ENCODE data around the gene VAV1. TPM values are rescaled to one million over a fixed set of nuclear protein-coding genes. Genes with fewer than 3 reads are reported as not detected.
A peak's percentile ranks its signal among the peaks of the same experiment; 100 is the strongest.

Gene VAV1
- total and polyA plus RNA-seq, 7 experiments from 2014 or later, result 26.2 to 132 (median 97.2) TPM

GRCh38 chr19:6856749-6857372, 84.4 kb downstream of the VAV1 start:
- CTCF ChIA-PET, result no interaction called here
- Histone ChIP-seq H3K27me3 (ENCODE audit: control insufficient read depth in 2 of 2, insufficient read depth in 2 of 2, low read length in 2 of 2) (no peaks in the 10 kb centered on the region), H3K4me1 (ENCODE audit: control insufficient read depth in 2 of 2, insufficient read depth in 2 of 2, low read length in 2 of 2) (no peaks in the 10 kb centered on the region), H3K36me3 (ENCODE audit: control insufficient read depth in 2 of 3, insufficient read depth in 3 of 3, low read length in 3 of 3) (peaks cover 14 to 47% (median 27%) of the 10 kb centered on the region in 3 experiments), H3K4me3 (ENCODE audit: low read length) (no peak overlapping the region), H3K27ac (ENCODE audit: low read depth, low read length) (no peak overlapping the region), H3K9me3 (ENCODE audit: control insufficient read depth in 2 of 3, low read length in 3 of 3) (no peaks in the 10 kb centered on the region)
- H3K4me3 Mint-ChIP-seq, result no peak overlapping the region
- H3K9me3 Mint-ChIP-seq, result no peaks in the 10 kb centered on the region
- intact Hi-C loops (cut with micrococcal nuclease), result no loop called here
- POLR2A ChIA-PET, result interaction anchor here (0.7 kb wide), 1 partner anchor 126 kb away, joined by 4 read pairs; no protein-coding TSS in a partner anchor
- H3K4me1 Mint-ChIP-seq, result peaks cover 4 to 7% (median 6%) of the 10 kb centered on the region in 7 donors
- peaks cover 23 to 38% (median 34%) of the 10 kb centered on the region in 5 donors for H3K36me3 Mint-ChIP-seq
- H3K27me3 Mint-ChIP-seq, result no peaks in the 10 kb centered on the region
- no peak for ATAC-seq
- H3K27ac Mint-ChIP-seq, result peak overlapping the region in 7 of 9 donors; percentile 14 to 88 (median 49)
- DNase-seq, result no peak

GRCh38 chr19:6861683-6862286, 89.3 kb downstream of the VAV1 start:
- ChIA-PET POLR2A (interaction anchor here (1.2 to 8.3 kb wide), 5 partner anchors 29 to 124 kb away, joined by 3 to 58 read pairs (median 5); partner anchors contain the start of genes GPR108 and VAV1), CTCF (interaction anchor here (2.4 to 5.3 kb wide), 4 partner anchors 29 to 345 kb away, joined by 11 to 64 read pairs (median 22); partner anchors contain the start of gene GPR108)
- H3K27me3 Mint-ChIP-seq, result no peaks in the 10 kb centered on the region
- no peak for DNase-seq
- Histone ChIP-seq H3K36me3 (ENCODE audit: control insufficient read depth in 2 of 3, insufficient read depth in 3 of 3, low read length in 3 of 3) (peaks cover 0 to 8% (median 0%) of the 10 kb centered on the region in 3 experiments), H3K4me1 (ENCODE audit: control insufficient read depth in 2 of 2, insufficient read depth in 2 of 2, low read length in 2 of 2) (peaks cover 0 to 3% of the 10 kb centered on the region in 2 donors), H3K27ac (ENCODE audit: low read depth, low read length) (peak overlapping the region; percentile 38), H3K4me3 (ENCODE audit: low read length) (no peak overlapping the region), H3K9me3 (ENCODE audit: control insufficient read depth in 2 of 3, low read length in 3 of 3) (no peaks in the 10 kb centered on the region), H3K27me3 (ENCODE audit: control insufficient read depth in 2 of 2, insufficient read depth in 2 of 2, low read length in 2 of 2) (no peaks in the 10 kb centered on the region)
- no peak for ATAC-seq
- peak overlapping the region in 6 of 10 donors; percentile 20 to 64 (median 52) for H3K4me3 Mint-ChIP-seq
- peaks cover 0 to 1% (median 0%) of the 10 kb centered on the region in 11 donors for H3K9me3 Mint-ChIP-seq
- peaks cover 17 to 33% (median 23%) of the 10 kb centered on the region in 7 donors for H3K4me1 Mint-ChIP-seq
- peaks cover 0 to 7% (median 5%) of the 10 kb centered on the region in 5 donors for H3K36me3 Mint-ChIP-seq
- H3K27ac Mint-ChIP-seq, result peak overlapping the region; percentile 26 to 92 (median 82)
- intact Hi-C loops (cut with micrococcal nuclease), result loop anchor here (1.0 to 10.0 kb wide), 12 partner anchors 29 to 813 kb away; partner anchors contain the start of genes CLPP (in 1 of the 2), TNFSF9 (in 1 of the 2) and VAV1 (in 1 of the 2)

GRCh38 chr19:6862673-6863078, 90.2 kb downstream of the VAV1 start:
- H3K4me3 ChIP-seq (ENCODE audit: low read length), result peak overlapping the region; percentile 12

GRCh38 chr19:6864325-6864940, 91.9 kb downstream of the VAV1 start:
- no peaks in the 10 kb centered on the region for H3K27me3 Mint-ChIP-seq
- H3K4me3 Mint-ChIP-seq, result peak overlapping the region in 2 of 10 donors; percentile 3 to 16
- no peaks in the 10 kb centered on the region for H3K27me3 ChIP-seq (ENCODE audit: control insufficient read depth in 2 of 2, insufficient read depth in 2 of 2, low read length in 2 of 2)
- no peak for DNase-seq
- peaks cover 17 to 57% (median 40%) of the 10 kb centered on the region in 7 donors for H3K4me1 Mint-ChIP-seq
- no peak overlapping the region for H3K4me3 ChIP-seq (ENCODE audit: low read length)
- no peaks in the 10 kb centered on the region for H3K9me3 ChIP-seq (ENCODE audit: control insufficient read depth in 2 of 3, low read length in 3 of 3)
- peaks cover 0 to 1% (median 0%) of the 10 kb centered on the region in 11 donors for H3K9me3 Mint-ChIP-seq
- ChIA-PET POLR2A (interaction anchor here (1.1 to 8.3 kb wide), 9 partner anchors 12 to 347 kb away, joined by 3 to 58 read pairs (median 10); partner anchors contain the start of genes GPR108, VAV1 and ZNF557), CTCF (interaction anchor here (0.6 to 5.3 kb wide), 21 partner anchors 12 to 1175 kb away, joined by 3 to 64 read pairs (median 4); partner anchors contain the start of genes GPR108 and KHSRP)
- ATAC-seq, result no peak
- H3K36me3 Mint-ChIP-seq, result no peaks in the 10 kb centered on the region
- intact Hi-C loops (cut with micrococcal nuclease), result loop anchor here in 1 of 2 donors (5.0 to 10.0 kb wide), 3 partner anchors 60 to 502 kb away; partner anchors contain the start of genes CLPP and TNFSF9
- no peaks in the 10 kb centered on the region for H3K36me3 ChIP-seq (ENCODE audit: control insufficient read depth in 2 of 3, insufficient read depth in 3 of 3, low read length in 3 of 3)
- H3K27ac ChIP-seq (ENCODE audit: low read depth, low read length), result no peak overlapping the region
- peak overlapping the region in 4 of 9 donors; percentile 45 to 80 (median 65) for H3K27ac Mint-ChIP-seq
- peaks cover 0 to 13% of the 10 kb centered on the region in 2 donors for H3K4me1 ChIP-seq (ENCODE audit: control insufficient read depth in 2 of 2, insufficient read depth in 2 of 2, low read length in 2 of 2)

More at GRCh38 chr19:6862673-6863078, 90.2 kb downstream of the VAV1 start:
- DNase-seq (peak; percentile 73 to 91 (median 88)), ATAC-seq (peak; percentile 94)
- Histone ChIP-seq H3K27ac (ENCODE audit: low read depth, low read length) (peak overlapping the region; percentile 23), H3K36me3 (ENCODE audit: control insufficient read depth in 2 of 3, insufficient read depth in 3 of 3, low read length in 3 of 3) (no peaks in the 10 kb centered on the region), H3K9me3 (ENCODE audit: control insufficient read depth in 2 of 3, low read length in 3 of 3) (no peaks in the 10 kb centered on the region), H3K4me1 (ENCODE audit: control insufficient read depth in 2 of 2, insufficient read depth in 2 of 2, low read length in 2 of 2) (peaks cover 0 to 3% of the 10 kb centered on the region in 2 donors), H3K27me3 (ENCODE audit: control insufficient read depth in 2 of 2, insufficient read depth in 2 of 2, low read length in 2 of 2) (no peaks in the 10 kb centered on the region)
- ChIA-PET POLR2A (interaction anchor here (0.6 to 8.3 kb wide), 10 partner anchors 20 to 206 kb away, joined by 3 to 58 read pairs (median 8); partner anchors contain the start of genes GPR108, VAV1 and ZNF557), CTCF (interaction anchor here (0.6 to 5.3 kb wide), 13 partner anchors 19 to 346 kb away, joined by 3 to 64 read pairs (median 6); partner anchors contain the start of gene GPR108)
- Mint-ChIP-seq H3K27me3 (no peaks in the 10 kb centered on the region), H3K4me1 (peaks cover 17 to 39% (median 28%) of the 10 kb centered on the region in 7 donors), H3K36me3 (no peaks in the 10 kb centered on the region), H3K9me3 (peaks cover 0 to 1% (median 0%) of the 10 kb centered on the region in 11 donors), H3K4me3 (peak overlapping the region; percentile 81 to 92 (median 86)), H3K27ac (peak overlapping the region; percentile 56 to 92 (median 82))
- intact Hi-C loops (cut with micrococcal nuclease), result loop anchor here (1.0 to 10.0 kb wide), 22 partner anchors 28 to 814 kb away; partner anchors contain the start of genes SH2D3A (in 2 of the 2), ALKBH7 (in 1 of the 2), CLPP (in 1 of the 2) and TNFSF9 (in 1 of the 2)

- Histone ChIP-seq H3K27me3 (ENCODE audit: control insufficient read depth in 2 of 2, insufficient read depth in 2 of 2, low read length in 2 of 2) (no peaks in the 10 kb centered on the region), H3K9me3 (ENCODE audit: control insufficient read depth in 2 of 3, low read length in 3 of 3) (no peaks in the 10 kb centered on the region), H3K36me3 (ENCODE audit: control insufficient read depth in 2 of 3, insufficient read depth in 3 of 3, low read length in 3 of 3) (no peaks in the 10 kb centered on the region), H3K4me1 (ENCODE audit: control insufficient read depth in 2 of 2, insufficient read depth in 2 of 2, low read length in 2 of 2) (peaks cover 0 to 13% of the 10 kb centered on the region in 2 donors), H3K4me3 (ENCODE audit: low read length) (no peak overlapping the region), H3K27ac (ENCODE audit: low read depth, low read length) (no peak overlapping the region)
- ATAC-seq (no peak), DNase-seq (no peak)
- intact Hi-C loops (cut with micrococcal nuclease), result loop anchor here in 1 of 2 donors (10.0 kb wide), 1 partner anchor 59 kb away; no protein-coding TSS in a partner anchor
- Mint-ChIP-seq H3K9me3 (peaks cover 0 to 5% (median 0%) of the 10 kb centered on the region in 11 donors), H3K4me1 (peaks cover 17 to 64% (median 49%) of the 10 kb centered on the region in 7 donors), H3K36me3 (no peaks in the 10 kb centered on the region), H3K4me3 (no peak overlapping the region), H3K27me3 (no peaks in the 10 kb centered on the region), H3K27ac (peak overlapping the region in 4 of 9 donors; percentile 7 to 76 (median 30))
- ChIA-PET POLR2A (interaction anchor here (0.7 to 8.3 kb wide), 3 partner anchors 11 to 128 kb away, joined by 3 to 58 read pairs (median 8); partner anchors contain the start of gene GPR108), CTCF (interaction anchor here (0.6 to 5.3 kb wide), 5 partner anchors 14 to 233 kb away, joined by 3 to 64 read pairs (median 4); partner anchors contain the start of gene GPR108)
Observed at GRCh38 chr19:6865849-6866248, 93.3 kb downstream of the VAV1 start.
